GM19372 (cell line): ENCODE data around the gene KLF18.
"Not testable (repeated sequence)": the region's sequence is repeated elsewhere in the genome, so short reads cannot be mapped to it uniquely, and the experiment has no call there.

Experiments used
- ATAC-seq: cut with Tn5 transposase; IDR thresholded peaks from one replicate; pipeline ENCODE4 v1.9.1; 2021; ENCODE audit warnings: mild to moderate bottlenecking, low read depth, moderate library complexity; ENCODE audit not compliant: unreplicated experiment

Gene KLF18

GRCh38 chr1:44129616-44130500, 11.6 kb downstream of the KLF18 start:
- no peak for ATAC-seq

GRCh38 chr1:44120398-44120949, 21.0 kb downstream of the KLF18 start:
- no peak for ATAC-seq

GRCh38 chr1:44119525-44119924, 21.9 kb downstream of the KLF18 start:
- no peak for ATAC-seq

- no peak for ATAC-seq
These were observed 22.7 kb downstream of the KLF18 start, which contains the start of gene KLF17 for GRCh38 chr1:44118682-44119081. KLF17 (plus strand) TSS chr1:44118821; CDS start chr1:44118908, 87 bp downstream.

- ATAC-seq, result not testable (repeated sequence)
These were observed 24.2 kb downstream of the KLF18 start for GRCh38 chr1:44117272-44117671.

- no peak for ATAC-seq
These were observed 27.3 kb downstream of the KLF18 start for GRCh38 chr1:44114098-44114497.

- ATAC-seq, result no peak
These were observed 28.3 kb downstream of the KLF18 start for GRCh38 chr1:44113095-44113609.

GRCh38 chr1:44112486-44112885, 28.9 kb downstream of the KLF18 start:
- ATAC-seq, result no peak

- ATAC-seq, result no peak
These were observed 29.6 kb downstream of the KLF18 start for GRCh38 chr1:44111861-44112260.

GRCh38 chr1:44110916-44111315, 30.5 kb downstream of the KLF18 start:
- ATAC-seq, result no peak

GRCh38 chr1:44108971-44109370, 32.5 kb downstream of the KLF18 start:
- ATAC-seq, result no peak

GRCh38 chr1:44108241-44108640, 33.2 kb downstream of the KLF18 start:
- ATAC-seq, result no peak

GRCh38 chr1:44105810-44106209, 35.6 kb downstream of the KLF18 start:
- ATAC-seq, result no peak

GRCh38 chr1:44103270-44104131, 37.9 kb downstream of the KLF18 start:
- ATAC-seq, result no peak

GRCh38 chr1:44101328-44101727, 40.1 kb downstream of the KLF18 start:
- ATAC-seq, result no peak

GRCh38 chr1:44100183-44100868, 41.1 kb downstream of the KLF18 start:
- no peak for ATAC-seq

GRCh38 chr1:44094047-44094446, 47.4 kb downstream of the KLF18 start:
- no peak for ATAC-seq

GRCh38 chr1:44090429-44091252, 50.8 kb downstream of the KLF18 start:
- no peak for ATAC-seq

- ATAC-seq, result no peak
These were observed 51.9 kb downstream of the KLF18 start for GRCh38 chr1:44089371-44090048.
